Stimulated activated CD8-positive, alpha-beta memory T cell treated with anti-CD3 and anti-CD28 coated beads, Interleukin-4, amount 100 ng/mL, for 24 hours (primary cell): ENCODE measurements around the gene RRP9.
"Not testable (repeated sequence)": the region's sequence is repeated elsewhere in the genome, so short reads cannot be mapped to it uniquely, and the experiment has no call there.

Experiments
- DNase-seq: peaks from one replicate; pipeline ENCODE4 v3.0.0-alpha.2; 2020; ENCODE audit warnings: low read depth

Gene RRP9

GRCh38 chr3:51941798-51942602, at the start of gene RRP9, which contains the start of gene PARP3:
TSS of gene RRP9 (minus strand) at chr3:51941904. CDS start at chr3:51941867, 37 bp downstream.
TSS of gene PARP3 (plus strand) at chr3:51942363. CDS start at chr3:51943356, 993 bp downstream.
- DNase-seq = peak; percentile 100

- not testable (repeated sequence) for DNase-seq
Observed at GRCh38 chr3:51990501-51990971, 48.8 kb upstream of the RRP9 start.

GRCh38 chr3:51988286-51989146, 46.8 kb upstream of the RRP9 start:
- no peak for DNase-seq

GRCh38 chr3:51987568-51987967, 45.9 kb upstream of the RRP9 start:
- no peak for DNase-seq

- DNase-seq = no peak
Observed at GRCh38 chr3:51986010-51986947, 44.6 kb upstream of the RRP9 start.

- DNase-seq = no peak
Observed at GRCh38 chr3:51985063-51985462, 43.4 kb upstream of the RRP9 start.

- DNase-seq = no peak
Observed at GRCh38 chr3:51984269-51984647, 42.6 kb upstream of the RRP9 start.

GRCh38 chr3:51983578-51984268, 42.0 kb upstream of the RRP9 start:
- no peak for DNase-seq

- DNase-seq = peak; percentile 74
Observed at GRCh38 chr3:51982838-51983577, 41.3 kb upstream of the RRP9 start, which contains the start of gene ACY1. TSS of gene ACY1 (plus strand) at chr3:51983535. CDS start at chr3:51984065, 530 bp downstream.

GRCh38 chr3:51982352-51982837, 40.7 kb upstream of the RRP9 start:
- DNase-seq = no peak

- DNase-seq = no peak
Observed at GRCh38 chr3:51980253-51980652, 38.5 kb upstream of the RRP9 start.

GRCh38 chr3:51978143-51978502, 36.4 kb upstream of the RRP9 start:
- DNase-seq = no peak

- DNase-seq = no peak
Observed at GRCh38 chr3:51977446-51978142, 35.9 kb upstream of the RRP9 start.

GRCh38 chr3:51975852-51976549, 34.3 kb upstream of the RRP9 start:
- DNase-seq = no peak

GRCh38 chr3:51974963-51975851, 33.5 kb upstream of the RRP9 start, which contains the start of gene ABHD14A:
TSS of gene ABHD14A (plus strand) at chr3:51975064. CDS start at chr3:51975136, 72 bp downstream.
- peak; percentile 51 for DNase-seq

GRCh38 chr3:51974277-51974962, 32.7 kb upstream of the RRP9 start:
- no peak for DNase-seq

GRCh38 chr3:51971350-51971749, 29.6 kb upstream of the RRP9 start:
- DNase-seq = no peak
